Upper lobe of left lung (tissue), 4 donors: ENCODE measurements around the gene SLC9C1.

ENCODE experiments used
- CTCF ChIP-seq, 6 experiments: fragments of 450-650 bp in 4 of 6; fragments of 200-600 bp in 2 of 6; sonication (generic) in 2 of 6; IDR thresholded peaks; one replicate each; pipeline ENCODE4 v1.5.1; 2016 to 2019; ENCODE audit warnings: antibody characterized with exemption in 6 of 6
- POLR2A ChIP-seq, 4 donors: fragments of 450-650 bp; IDR thresholded peaks; one replicate each; pipeline ENCODE4 v1.5.1; 2016 to 2017; ENCODE audit warnings: antibody characterized with exemption in 4 of 4, mild to moderate bottlenecking in 2 of 4
- POLR2AphosphoS5 ChIP-seq, 2 donors: sonication (generic); formaldehyde crosslinking; IDR thresholded peaks; one replicate each; pipeline ENCODE4 v1.5.1; 2017; ENCODE audit warnings: antibody characterized with exemption in 2 of 2

GRCh38 chr3:112119962-112120836 lies 173.8 kb downstream of the SLC9C1 start:
- TF ChIP-seq CTCF (IDR thresholded peaks at IDR 0.05), result no peak
- TF ChIP-seq POLR2AphosphoS5 (IDR thresholded peaks at IDR 0.05), result no peak
- no peak for TF ChIP-seq POLR2A (IDR thresholded peaks at IDR 0.05)
